HG03159 (cell line): ENCODE data around the gene ETV3L.
"Not testable (repeated sequence)": the region's sequence is repeated elsewhere in the genome, so short reads cannot be mapped to it uniquely, and the experiment has no call there.

Experiments
- ATAC-seq: cut with Tn5 transposase; IDR thresholded peaks from one replicate; pipeline ENCODE4 v1.9.1; 2021; ENCODE audit warnings: mild to moderate bottlenecking, moderate library complexity; ENCODE audit not compliant: unreplicated experiment

ETV3L gene

DNA sequence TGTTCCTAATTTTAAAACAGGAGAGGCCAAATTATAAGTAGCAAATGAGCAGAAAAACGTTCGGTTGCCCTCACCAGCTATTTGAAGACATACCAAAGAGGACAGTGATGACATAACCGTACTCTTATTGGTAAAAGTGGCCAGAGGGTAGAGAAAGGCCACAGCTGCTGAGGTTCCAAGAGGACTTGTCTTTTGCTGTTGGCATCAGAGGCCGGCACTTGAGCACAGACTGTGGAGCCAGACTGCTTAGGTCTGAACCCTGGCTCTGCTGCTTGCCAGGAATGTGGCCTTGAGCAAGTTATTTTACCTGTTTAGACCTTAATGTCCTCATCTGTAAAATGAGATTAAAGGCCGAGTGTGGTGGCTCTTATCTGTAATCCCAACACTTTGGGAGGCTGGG, 14.9 kb downstream of the ETV3L start:
- ATAC-seq = no peak

DNA sequence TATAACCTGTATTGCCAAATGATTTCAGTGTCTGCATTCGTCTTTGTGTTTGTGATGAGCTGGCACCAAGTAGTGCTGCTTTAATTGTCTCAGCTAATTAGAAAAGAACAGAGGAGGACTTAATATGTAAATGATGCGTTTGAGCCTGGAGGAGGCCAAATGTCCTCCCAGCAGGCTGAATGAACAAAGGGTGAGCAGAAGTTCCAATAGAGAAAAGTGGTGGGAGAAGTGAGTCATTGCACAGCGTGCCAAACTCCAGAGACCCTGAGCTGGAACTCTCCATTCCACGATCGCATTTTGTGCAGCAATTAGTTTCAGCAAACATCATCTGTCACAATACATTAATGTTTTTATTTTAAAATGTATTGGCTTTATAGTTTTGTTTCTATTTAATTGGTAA, 17.9 kb downstream of the ETV3L start:
- ATAC-seq = no peak

DNA sequence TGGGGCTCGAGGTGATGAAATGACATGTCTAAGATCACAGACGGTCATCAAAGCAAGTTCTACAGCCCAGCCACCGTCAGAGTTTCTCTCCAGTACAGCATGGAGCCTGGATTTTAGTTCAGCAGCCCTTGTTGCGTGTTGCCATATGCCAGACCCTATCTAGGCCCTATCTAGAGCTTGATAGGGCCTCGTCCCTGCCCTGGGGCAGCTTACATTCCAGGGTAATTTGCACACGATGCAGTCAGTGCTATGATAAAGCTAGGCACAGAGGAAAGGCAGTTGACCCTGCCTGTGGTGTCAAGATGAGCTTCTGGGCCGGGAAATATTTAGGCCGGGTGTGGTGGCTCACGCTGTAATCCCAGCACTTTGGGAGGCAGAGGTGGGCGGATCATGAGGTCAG, 18.9 kb downstream of the ETV3L start:
- ATAC-seq = no peak

DNA sequence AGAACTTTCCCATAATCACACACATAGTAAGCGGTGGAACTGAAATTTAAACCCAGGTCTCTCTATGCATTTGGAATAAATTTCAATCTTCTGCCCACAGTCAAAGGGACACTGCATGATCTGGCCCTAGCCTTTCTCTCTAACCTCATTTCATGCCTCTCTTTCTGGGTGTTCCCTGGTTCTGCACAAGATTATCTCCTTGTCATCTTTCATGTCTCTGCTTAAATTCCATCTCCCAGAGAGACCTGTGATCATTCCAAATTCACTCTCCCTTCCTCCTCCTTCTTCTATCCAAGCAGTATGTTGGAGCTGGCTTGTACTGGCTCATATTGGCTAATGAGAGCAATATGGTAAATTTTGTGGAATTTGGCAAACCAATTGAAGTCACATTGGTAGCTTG, 22.2 kb downstream of the ETV3L start:
- ATAC-seq = no peak

DNA sequence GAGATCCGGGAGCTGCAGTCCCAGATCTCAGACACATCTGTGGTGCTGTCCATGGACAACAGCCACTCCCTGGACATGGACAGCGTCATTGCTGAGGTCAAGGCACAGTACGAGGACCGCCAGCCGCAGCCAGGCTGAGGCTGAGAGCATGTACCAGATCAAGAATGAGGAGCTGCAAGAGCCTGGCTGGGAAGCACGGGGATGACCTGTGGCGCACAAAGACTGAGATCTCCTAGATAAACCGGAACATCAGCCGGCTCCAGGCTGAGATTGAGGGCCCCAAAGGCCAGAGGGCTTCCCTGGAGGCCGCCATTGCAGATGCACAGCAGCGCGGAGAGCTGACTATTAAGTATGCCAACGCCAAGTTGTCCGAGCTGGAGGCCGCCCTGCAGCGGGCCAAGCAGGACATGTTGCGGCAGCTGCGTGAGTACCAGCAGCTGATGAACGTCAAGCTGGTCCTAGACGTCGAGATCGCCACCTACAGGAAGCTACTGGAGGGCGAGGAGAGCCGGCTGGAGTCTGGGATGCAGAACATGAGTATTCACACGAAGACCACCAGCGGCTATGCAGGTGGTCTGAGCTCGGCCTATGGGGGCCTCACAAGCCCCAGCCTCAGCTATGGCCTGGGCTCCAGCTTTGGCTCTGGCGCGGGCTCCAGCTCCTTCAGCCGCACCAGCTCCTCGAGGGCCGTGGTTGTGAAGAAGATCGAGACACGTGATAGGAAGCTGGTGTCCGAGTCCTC, 25.5 kb downstream of the ETV3L start:
- ATAC-seq = no peak

DNA sequence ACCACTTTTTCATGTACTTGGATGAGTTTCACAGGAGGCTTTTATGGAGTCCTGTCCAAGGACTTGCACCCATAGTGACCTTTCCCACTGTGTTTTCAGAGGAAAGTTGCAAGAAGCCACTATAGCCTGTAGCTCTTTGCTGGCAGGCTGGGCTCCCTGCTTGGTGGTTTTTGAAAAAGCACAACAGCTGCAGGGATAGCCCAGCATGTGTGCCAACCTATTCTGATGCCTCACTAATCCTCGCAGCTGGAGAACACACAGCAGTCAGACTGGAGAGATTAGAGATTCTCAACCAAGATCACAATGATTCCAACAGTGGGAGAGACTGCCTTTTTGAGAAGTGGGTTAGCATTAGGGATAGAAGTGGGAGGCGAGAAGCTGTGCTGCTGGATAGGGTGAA, 30.0 kb downstream of the ETV3L start:
- no peak for ATAC-seq

DNA sequence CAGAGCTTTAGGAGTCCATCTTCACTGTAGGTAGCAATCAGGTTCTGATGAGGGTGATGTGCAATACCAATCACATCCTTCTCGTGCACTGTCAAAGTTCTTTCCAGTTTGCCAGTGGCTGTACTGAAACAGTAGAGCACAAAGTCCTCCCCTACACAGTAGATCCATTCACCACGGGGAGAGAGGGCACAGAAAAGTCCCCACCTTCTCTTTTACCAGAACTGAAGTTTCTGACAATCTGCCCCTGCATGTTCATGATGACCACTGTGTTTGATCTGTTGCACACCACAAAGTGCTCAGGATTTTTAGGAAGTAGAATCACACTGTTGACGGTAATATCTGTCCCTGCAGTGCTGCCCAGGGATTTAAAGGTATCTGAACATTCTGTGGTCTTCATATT, 40.4 kb downstream of the ETV3L start:
- not testable (repeated sequence) for ATAC-seq

DNA sequence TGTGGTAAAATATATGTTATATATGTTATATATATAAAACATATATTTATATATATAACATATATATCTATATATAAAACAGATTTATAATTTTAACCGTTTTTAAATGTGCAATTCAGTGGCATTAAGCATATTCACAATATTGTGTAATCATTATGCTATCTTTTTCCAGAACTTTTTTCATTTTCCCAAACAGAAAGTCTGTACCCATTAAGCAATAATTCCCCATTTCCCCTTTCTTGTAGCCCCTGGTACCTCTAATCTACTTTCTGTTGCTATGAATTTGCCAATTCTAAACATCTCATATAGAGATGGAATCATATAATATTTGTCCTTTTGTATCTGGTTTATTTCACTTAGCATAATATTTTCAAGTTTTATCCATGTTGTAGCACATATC, 43.3 kb downstream of the ETV3L start:
- no peak for ATAC-seq

DNA sequence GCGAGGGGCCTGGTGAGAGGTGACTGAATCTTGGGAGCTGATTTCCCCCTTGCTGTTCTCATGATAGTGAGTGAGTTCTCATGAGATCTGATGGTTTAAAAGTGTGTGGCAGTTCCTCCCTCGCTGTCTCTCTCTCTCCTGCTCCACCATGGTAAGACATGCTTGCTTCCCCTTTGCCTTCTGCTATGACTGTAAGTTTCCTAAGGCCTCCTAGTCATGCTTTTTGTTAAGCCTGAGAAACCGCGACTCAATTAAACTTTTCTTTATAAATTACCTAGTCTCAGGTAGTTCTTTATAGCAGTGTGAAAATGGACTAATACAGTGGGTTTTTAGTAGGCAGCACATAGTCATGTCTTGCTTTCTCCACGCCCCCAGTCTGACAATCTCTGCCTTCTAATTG, 43.9 kb downstream of the ETV3L start:
- not testable (repeated sequence) for ATAC-seq

DNA sequence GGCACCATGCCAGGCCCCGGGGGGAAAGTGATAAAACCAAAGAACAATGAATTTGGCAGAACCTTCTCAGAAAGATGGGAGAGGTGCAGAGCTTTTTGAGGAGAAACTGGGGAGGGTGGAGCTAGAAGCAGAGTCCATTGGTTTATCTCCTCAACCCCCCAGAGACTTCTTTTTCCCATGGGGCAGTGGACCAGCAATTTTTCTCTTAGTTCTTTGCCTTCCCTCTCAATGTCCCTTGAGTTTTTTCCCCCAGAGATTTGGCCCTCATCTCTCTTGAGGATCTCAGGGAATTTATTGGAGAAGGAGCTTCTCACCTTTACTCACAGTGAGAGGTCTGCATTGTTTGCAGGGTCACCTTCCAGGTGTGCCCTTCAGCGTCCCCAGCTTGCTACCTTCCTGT, 48.8 kb downstream of the ETV3L start:
- ATAC-seq = no peak

DNA sequence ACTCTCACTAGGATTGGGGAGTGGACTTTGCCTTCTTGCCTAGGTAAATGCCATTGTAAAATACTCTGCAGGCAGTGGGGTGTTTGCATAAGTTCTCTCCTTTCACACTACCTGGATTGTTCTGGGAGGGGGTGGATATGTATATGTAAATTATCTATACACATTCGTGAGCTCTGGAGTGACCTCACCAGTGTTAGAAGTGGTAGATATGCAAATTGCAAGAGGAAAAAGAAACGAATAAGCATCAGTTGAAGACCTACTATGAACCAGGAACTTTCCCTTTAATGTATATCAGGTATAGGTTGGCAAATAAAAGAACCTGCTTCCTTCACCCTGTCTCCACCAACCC, 52.6 kb downstream of the ETV3L start:
- no peak for ATAC-seq

DNA sequence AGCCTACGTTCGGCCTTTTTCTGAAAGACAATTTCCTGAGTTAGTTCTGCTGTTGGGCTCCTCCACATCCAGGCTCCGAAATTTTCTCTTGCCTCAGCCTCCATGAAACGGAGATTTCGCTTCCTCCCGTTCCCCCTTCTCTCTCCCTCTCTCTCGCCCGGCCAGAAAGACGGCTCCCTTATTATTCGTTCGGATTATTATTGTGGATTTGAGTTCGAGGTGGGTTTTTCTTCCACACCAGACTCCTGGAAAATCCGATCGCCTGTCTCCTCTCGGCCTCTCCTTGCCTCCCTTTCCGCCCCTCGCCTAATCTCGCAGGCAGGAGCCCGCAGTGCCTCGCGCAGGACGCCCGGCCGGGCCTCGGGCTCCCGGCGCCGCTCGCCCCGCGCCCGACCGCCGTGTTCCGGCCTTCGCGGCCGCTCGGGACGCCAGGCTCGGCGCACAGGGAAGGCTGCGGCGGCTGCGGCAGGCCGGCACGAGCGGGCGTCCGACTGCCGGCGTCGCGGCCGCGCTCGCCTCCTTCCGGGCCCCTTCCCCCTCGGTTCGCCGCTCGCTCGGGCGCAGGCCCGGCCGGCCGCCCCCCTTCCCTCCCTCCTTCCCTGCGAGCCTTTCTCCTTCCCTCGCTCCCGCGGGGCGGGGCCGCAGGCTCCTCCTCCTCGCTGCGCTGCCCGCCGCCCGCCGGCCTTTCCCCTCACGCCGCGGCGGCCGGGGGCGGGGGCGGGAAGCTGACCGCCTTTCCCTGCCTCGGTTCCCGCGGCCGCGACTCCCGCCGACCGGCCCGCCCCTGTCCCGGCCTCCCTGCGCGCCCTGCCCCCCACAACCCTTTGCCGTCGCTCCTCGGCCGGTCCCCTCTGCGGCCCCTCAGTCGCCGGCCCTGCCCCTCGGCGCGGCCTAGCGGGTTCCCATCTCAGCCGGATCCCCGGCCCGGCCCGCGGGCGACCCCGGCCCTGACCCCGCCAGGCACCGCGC, 54.1 kb downstream of the ETV3L start, which contains the start of gene ARHGEF11:
Gene ARHGEF11, minus strand, starts transcription at position 493 of the 969 bp plus-strand sequence. CDS start 1,412 bp downstream, outside the sequence.
- no peak for ATAC-seq

DNA sequence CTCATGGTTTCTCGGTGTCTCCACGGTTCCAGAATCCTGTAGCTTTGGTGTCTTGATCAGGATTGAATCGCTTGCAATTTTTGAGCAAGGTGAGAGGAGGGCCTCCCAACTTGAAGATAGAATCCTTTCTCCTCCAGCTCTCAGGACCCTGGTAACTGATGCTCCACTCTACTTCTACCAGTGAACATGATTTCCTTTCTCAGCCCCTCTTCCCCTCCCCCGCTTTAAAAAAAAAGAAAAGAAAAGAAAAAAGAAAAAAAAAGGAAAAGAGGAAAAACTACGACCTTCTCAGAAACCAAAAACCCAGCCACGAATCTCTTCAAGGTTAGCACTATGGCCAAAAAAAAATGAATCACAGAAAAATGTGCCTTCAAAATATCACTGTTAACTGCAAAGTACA, 55.3 kb downstream of the ETV3L start:
- no peak for ATAC-seq

DNA sequence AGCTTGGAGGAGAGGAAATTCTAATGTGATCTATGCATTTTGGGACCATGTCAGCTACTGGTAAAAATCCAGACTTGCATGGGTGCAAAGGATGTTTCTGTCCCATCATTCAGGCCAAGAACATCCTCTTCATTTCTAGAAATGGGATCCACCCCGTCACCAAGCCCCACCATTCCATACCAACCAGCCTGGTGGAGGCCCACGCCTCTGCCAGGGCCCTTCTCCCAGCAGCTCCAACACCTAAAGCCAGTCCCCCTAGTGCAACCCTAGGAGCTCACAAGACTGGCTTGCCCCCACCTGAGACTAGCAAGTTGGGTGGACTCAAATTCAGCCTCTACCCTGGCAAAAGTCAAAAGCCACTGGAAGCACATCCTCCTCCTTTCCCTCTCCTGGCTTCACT, 55.9 kb downstream of the ETV3L start:
- ATAC-seq = no peak

DNA sequence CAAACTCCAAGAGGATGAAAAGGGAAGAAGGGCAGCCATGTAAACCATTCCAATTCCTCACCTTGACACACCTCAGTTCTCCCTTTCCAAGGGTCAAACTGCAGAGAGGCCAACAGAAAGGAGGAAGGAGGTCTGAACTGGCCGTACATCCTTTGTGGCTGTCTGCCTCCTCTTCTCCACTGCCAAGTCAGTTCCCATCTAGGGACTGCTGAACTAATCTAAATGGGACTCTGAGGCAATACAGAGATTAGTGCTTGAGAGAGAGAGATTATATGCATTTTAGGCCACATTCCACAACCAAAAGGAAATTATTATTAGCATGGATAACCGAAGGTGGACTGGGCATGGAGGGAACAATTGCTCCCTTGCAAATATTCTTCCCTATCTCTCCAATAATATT, 56.8 kb downstream of the ETV3L start:
- no peak for ATAC-seq
